ENCODE measurements around the gene TSSK6. TPM values are rescaled to one million over a fixed set of nuclear protein-coding genes. Genes with fewer than 3 reads are reported as not detected.

The TSSK6 gene
- polyA plus RNA-seq, 1 experiment: 1.7 TPM

- H3K4me3 ChIP-seq (ENCODE audit: low read depth, low read length): no peak overlapping the region
- ChIA-PET CTCF (interaction anchor here (0.6 to 12.3 kb wide), 20 partner anchors 8 to 345 kb away, joined by 3 to 189 read pairs (median 7); no protein-coding TSS in a partner anchor), POLR2A (no interaction called here)
- DNase-seq (ENCODE audit: low read depth): no peak
- no peak for TF ChIP-seq CTCF (IDR thresholded peaks at IDR 0.05; ENCODE audit: insufficient read depth, low read depth, low read length)
- peaks cover 25% of the 10 kb centered on the region for H3K36me3 ChIP-seq (ENCODE audit: control insufficient read depth, insufficient read depth, low read length)
- no peaks in the 10 kb centered on the region for H3K27me3 ChIP-seq (ENCODE audit: control insufficient read depth, insufficient read depth, low read length)
These were observed 23.9 kb downstream of the TSSK6 start for GRCh38 chr19:19491321-19492025.

DNA sequence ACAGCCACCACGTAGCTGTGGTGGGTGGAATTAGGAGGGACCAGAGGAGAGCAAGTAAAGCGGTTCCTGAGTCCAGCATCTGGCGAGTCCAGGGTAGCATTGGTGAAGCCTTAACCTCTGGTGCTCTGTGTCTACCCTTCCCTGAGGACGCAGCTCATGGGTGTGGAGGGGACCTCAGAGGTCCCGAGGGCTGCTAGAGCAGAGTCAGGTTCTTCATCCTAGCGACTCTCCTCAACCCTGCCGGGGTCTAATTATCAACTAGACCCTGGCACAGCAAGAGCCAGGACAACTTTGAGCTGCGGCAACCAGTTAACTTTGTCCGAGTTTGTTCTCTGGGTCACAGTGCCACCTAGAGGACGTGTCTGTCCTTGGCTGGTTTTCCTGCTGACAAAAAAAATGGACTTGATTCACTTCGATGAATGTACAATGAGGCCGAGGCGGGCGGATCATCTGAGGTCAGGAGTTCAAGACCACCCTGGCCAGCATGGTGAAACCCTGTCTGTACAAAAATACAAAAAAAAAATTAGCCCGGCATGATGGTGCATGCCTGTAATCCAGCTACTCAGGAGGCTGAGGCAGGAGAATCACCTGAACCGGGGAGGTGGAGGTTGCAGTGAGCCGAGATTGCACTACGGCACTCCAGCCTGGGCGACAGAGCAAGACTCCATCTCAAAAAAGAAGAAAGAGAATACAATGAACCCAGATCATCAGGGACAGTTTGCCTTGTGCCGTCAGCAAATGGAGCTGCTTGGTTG lies 25.0 kb downstream of the TSSK6 start:
- ChIA-PET POLR2A (interaction anchor here (1.1 kb wide), 1 partner anchor 125 kb away, joined by 5 read pairs; no protein-coding TSS in a partner anchor), CTCF (interaction anchor here (0.6 to 12.3 kb wide), 37 partner anchors 9 to 344 kb away, joined by 3 to 189 read pairs (median 4); partner anchors contain the start of gene GATAD2A)
- peaks cover 15% of the 10 kb centered on the region for H3K36me3 ChIP-seq (ENCODE audit: control insufficient read depth, insufficient read depth, low read length)
- peak; percentile 39 for DNase-seq (ENCODE audit: low read depth)
- no peak overlapping the region for H3K4me3 ChIP-seq (ENCODE audit: low read depth, low read length)
- TF ChIP-seq CTCF (IDR thresholded peaks at IDR 0.05; ENCODE audit: insufficient read depth, low read depth, low read length): peak; percentile 83
- H3K27me3 ChIP-seq (ENCODE audit: control insufficient read depth, insufficient read depth, low read length): no peaks in the 10 kb centered on the region

DNA sequence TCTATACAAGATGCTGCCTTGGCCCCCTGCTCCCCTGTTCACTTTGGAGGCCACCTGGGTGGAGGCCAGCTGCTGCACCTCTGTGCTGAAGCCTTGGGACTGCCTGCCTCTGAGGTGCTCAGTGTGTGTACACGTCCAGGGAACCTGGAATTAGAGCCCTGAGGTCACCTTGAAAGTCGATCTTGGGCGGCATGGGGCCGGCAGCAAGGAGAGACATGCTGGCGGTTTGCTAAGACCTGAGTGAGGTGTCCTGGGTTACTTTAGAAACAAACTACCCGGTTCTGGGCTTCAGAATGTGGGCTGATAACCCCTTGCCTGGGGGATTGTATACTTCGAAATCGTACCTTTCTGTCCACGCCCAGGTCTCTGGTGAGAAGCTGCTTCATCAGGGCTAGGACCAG lies 25.5 kb downstream of the TSSK6 start:
- no peak overlapping the region for H3K4me3 ChIP-seq (ENCODE audit: low read depth, low read length)
- POLR2A ChIA-PET: interaction anchor here (1.1 kb wide), 1 partner anchor 125 kb away, joined by 5 read pairs; no protein-coding TSS in a partner anchor
- no peak for DNase-seq (ENCODE audit: low read depth)

DNA sequence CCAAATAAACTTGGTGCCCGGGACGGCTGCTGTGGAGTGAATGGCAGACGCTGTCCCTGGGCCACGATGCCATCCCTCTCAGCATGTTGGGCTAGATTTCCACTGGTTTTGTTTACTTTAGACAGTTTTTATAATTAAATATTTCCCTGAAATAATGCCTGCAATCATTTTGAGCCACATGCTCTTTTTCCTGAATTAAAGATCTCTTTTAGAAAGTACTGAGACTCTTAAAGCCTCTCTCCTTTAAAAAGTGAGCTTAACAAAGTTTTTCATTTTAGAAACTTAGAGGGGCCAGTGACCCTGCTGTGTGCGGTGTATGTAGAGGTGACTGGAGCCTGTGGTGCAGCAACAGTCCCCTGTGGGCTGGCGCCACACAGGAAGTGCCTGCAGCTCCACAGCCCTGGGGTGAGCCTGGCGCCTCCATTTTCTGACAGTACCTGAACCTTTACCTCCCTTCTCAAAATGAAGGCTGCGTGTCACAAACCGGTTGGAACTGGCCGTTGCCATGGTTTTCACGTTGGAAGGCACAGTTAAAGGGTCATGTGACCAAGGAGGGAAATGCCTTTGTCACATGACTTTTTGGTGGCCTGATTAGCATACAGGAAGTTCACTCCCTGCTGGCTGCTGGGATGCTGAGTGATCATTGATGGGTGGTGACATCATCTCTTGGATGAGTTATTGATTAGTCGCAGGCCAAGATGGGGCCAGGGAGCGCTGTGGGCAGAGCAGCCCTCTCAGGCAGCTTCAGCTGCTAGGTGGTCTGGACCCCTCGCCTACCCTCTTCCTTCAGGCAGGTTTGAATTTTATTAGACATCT lies 26.3 kb downstream of the TSSK6 start:
- ChIA-PET CTCF (interaction anchor here (0.9 to 12.3 kb wide), 16 partner anchors 14 to 315 kb away, joined by 3 to 189 read pairs (median 8); partner anchors contain the start of gene GATAD2A), POLR2A (no interaction called here)

More for the DNA sequence above, 25.5 kb downstream of the TSSK6 start:
- H3K36me3 ChIP-seq (ENCODE audit: control insufficient read depth, insufficient read depth, low read length): peaks cover 15% of the 10 kb centered on the region
- no peaks in the 10 kb centered on the region for H3K27me3 ChIP-seq (ENCODE audit: control insufficient read depth, insufficient read depth, low read length)
- no peak for TF ChIP-seq CTCF (IDR thresholded peaks at IDR 0.05; ENCODE audit: insufficient read depth, low read depth, low read length)
- CTCF ChIA-PET: interaction anchor here (0.8 to 12.3 kb wide), 30 partner anchors 15 to 315 kb away, joined by 3 to 189 read pairs (median 6); partner anchors contain the start of gene GATAD2A

More for the DNA sequence above, 26.3 kb downstream of the TSSK6 start:
- Histone ChIP-seq H3K4me3 (ENCODE audit: low read depth, low read length) (no peak overlapping the region), H3K36me3 (ENCODE audit: control insufficient read depth, insufficient read depth, low read length) (peaks cover 8% of the 10 kb centered on the region), H3K27me3 (ENCODE audit: control insufficient read depth, insufficient read depth, low read length) (no peaks in the 10 kb centered on the region)
- peak; percentile 74 for DNase-seq (ENCODE audit: low read depth)
- no peak for TF ChIP-seq CTCF (IDR thresholded peaks at IDR 0.05; ENCODE audit: insufficient read depth, low read depth, low read length)
